ENCODE results near the gene AKAP13.

GRCh38 chr15:85580879-85581278 is 200.5 kb downstream of the AKAP13 start:
- TF ChIP-seq POLR2A (IDR thresholded peaks at IDR 0.05; ENCODE audit: extremely low read depth, insufficient read length): no peak
- TF ChIP-seq, protein P1, sequence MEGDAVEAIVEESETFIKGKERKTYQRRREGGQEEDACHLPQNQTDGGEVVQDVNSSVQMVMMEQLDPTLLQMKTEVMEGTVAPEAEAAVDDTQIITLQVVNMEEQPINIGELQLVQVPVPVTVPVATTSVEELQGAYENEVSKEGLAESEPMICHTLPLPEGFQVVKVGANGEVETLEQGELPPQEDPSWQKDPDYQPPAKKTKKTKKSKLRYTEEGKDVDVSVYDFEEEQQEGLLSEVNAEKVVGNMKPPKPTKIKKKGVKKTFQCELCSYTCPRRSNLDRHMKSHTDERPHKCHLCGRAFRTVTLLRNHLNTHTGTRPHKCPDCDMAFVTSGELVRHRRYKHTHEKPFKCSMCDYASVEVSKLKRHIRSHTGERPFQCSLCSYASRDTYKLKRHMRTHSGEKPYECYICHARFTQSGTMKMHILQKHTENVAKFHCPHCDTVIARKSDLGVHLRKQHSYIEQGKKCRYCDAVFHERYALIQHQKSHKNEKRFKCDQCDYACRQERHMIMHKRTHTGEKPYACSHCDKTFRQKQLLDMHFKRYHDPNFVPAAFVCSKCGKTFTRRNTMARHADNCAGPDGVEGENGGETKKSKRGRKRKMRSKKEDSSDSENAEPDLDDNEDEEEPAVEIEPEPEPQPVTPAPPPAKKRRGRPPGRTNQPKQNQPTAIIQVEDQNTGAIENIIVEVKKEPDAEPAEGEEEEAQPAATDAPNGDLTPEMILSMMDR (IDR thresholded peaks at IDR 0.05; ENCODE audit: low read depth, low read length): no peak

All from NB4 (cell line).